ENCODE measurements around the gene TFF1.

GRCh38 chr21:42388740-42389448 lies 22.6 kb upstream of the TFF1 start:
- TF ChIP-seq CTCF (IDR thresholded peaks at IDR 0.05; ENCODE audit: poor library complexity, severe bottlenecking): no peak
- no peak for TF ChIP-seq REST (IDR thresholded peaks at IDR 0.05; ENCODE audit: borderline replicate concordance)
- TF ChIP-seq TAF1 (IDR thresholded peaks at IDR 0.05; ENCODE audit: low read depth): no peak
- no peak for TF ChIP-seq POLR2AphosphoS5 (IDR thresholded peaks at IDR 0.05)

All from neural cell (in vitro differentiated cells).